ENCODE measurements around the gene POU3F3.

DNA sequence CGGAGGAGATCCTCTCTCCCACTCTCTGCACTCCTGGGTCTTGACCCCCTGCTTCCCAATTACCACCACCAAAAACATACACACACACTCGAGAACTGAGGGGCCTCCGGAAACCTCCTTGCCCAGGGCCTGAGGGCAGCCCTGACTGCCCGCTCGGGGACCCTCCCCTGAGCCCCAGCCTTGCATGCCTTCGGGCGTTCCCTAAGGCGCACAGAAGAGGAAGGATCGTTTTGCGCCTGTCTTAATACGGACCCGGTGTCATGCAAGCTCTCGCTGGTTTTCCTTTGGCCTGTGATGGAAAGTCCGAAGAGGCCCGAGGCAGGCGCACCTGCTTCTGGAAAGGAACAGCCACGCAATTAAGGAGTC, 19.8 kb downstream of the POU3F3 start:
- no peak for TF ChIP-seq CTCF (optimal IDR thresholded peaks at IDR 0.05 in 1 of 3, IDR thresholded peaks at IDR 0.05 in 1 of 3, conservative IDR thresholded peaks at IDR 0.05 in 1 of 3; ENCODE audit: extremely low read depth in 1 of 3, insufficient read depth in 2 of 3, low read length in 3 of 3)
- TF ChIP-seq EZH2 (IDR thresholded peaks at IDR 0.05; ENCODE audit: low read length), result no peak

All from keratinocyte (primary cell).